ENCODE data around the gene KIF4A.
"Not testable (repeated sequence)": the region's sequence is repeated elsewhere in the genome, so short reads cannot be mapped to it uniquely, and the experiment has no call there.

Gene KIF4A

DNA sequence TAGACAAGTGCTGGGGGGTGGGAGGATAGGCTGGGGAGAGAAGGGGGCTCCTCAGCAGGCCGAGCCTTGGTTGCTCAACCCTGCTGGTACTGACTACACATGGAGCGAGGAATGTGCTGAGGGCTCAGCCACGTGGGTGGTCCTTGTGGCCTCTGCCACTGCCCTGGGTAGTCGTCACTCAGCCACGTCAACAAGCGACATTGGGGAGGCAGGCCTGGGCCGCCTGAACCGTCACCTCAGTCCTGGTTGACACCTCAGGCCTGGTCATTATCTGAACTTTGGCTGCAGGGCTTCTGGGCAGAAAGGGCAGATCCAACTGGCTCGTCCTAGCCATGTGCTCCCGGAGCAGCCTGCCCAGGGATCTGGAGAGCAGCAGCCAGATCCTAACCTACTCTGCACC, 70.5 kb downstream of the KIF4A start:
- DNase-seq (ENCODE audit: low read depth in 2 of 3, low spot score in 2 of 3) = no peak

DNA sequence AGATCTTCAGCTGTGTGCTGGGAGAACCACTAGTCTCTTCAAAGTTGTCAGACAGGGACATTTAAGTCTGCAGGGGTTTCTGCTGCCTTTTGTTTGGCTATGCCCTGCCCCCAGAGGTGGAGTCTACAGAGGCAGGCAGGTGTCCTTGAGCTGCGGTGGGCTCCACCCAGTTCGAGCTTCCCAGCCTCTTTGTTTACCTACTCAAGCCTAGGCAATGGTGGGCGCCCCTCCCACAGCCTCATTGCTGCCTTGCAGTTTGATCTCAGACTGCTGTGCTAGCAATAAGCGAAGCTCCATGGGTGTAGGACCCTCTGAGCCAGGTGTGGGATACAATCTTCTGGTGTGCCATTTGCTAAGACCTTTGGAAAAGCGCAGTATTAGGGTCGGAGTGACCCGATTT, 78.8 kb downstream of the KIF4A start:
- DNase-seq (ENCODE audit: low read depth in 2 of 3, low spot score in 2 of 3) = not testable (repeated sequence)

DNA sequence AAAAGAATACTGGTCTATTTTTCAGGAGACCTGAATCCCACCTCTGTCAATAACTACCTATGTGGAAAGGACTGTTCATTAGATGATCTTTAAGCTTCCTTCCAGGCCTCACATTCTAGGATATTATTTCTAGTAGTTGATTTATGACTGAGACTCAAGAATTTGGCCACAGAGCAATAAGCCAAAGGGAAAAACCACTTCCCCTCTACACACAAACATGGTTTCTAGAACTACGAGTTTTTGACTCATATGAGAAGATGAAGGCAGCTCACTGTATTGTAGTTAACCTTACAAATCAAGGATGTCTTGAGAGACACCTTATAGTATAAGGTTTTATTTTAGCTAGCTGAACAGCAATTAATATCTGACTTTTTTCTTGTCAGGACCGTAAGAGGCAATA, 96.3 kb downstream of the KIF4A start:
- DNase-seq (ENCODE audit: low read depth in 2 of 3, low spot score in 2 of 3) = no peak

DNA sequence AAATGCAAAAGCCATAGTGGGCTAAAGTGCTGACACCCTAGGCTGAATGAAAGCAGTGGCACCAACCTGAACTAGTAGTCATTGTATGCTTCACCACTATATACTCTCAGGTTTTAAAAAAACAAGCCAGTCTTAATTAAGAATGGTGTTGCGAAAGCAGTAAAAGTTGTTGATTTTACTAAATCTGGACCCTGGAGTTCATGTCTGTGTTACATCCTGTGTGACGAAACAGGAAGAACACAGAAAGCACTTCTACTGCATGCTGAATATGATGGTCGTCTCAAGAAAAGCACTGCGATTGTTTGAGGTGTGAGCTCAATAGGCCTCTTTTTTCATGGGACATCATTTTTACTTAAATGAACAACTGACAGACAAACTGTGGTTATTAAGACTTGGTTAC, 109.0 kb downstream of the KIF4A start:
- no peak for DNase-seq (ENCODE audit: low read depth in 2 of 3, low spot score in 2 of 3)

DNA sequence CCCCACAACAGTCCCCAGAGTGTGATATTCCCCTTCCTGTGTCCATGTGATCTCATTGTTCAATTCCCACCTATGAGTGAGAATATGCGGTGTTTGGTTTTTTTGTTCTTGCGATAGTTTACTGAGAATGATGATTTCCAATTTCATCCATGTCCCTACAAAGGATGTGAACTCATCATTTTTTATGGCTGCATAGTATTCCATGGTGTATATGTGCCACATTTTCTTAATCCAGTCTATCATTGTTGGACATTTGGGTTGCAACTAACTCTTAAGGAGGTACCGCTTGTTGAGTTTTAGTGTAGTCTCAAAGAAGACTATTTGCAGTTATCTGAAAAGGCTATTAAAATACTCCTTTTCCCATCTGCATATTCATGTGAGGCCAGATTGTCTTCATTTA, 110.3 kb downstream of the KIF4A start:
- DNase-seq (ENCODE audit: low read depth in 2 of 3, low spot score in 2 of 3) = not testable (repeated sequence)

DNA sequence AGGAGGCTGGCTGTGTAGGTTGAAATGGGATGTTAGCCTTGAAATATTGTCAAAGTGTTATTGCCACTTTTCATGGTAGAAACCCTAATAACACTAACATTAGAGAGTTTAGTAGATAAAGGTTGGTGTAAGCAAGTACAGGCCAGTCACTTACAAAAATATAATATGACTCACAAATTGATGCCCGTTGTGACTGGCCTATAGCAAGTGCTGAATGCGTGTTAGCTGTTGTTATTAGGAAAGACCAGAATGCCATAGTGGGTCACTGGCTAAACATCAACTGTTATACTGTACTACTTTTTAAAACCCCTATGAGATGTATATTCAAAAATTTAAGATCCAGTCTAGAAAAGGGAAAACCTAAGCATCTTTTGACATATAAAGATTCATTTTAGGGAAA, 112.8 kb downstream of the KIF4A start:
- no peak for DNase-seq (ENCODE audit: low read depth in 2 of 3, low spot score in 2 of 3)

DNA sequence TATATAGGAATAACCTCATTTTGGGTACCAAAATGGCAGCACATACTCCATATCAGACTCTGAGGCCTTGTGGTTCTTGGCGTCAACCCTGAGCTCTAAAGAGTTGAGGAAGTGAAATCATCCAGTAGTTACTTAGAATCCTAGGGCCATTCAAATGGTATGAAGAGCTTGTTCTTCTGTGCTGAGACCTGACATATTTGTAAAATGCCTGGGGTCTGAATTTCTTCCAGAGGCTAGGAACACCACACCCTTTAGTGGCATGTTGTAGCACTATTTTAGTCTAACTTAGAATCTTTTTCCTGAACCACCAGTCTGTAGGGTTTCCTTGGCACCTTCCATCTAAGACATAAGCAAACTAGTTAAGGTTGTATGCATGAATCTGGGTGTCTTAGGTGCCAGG, 115.1 kb downstream of the KIF4A start:
- DNase-seq (ENCODE audit: low read depth in 2 of 3, low spot score in 2 of 3) = no peak

DNA sequence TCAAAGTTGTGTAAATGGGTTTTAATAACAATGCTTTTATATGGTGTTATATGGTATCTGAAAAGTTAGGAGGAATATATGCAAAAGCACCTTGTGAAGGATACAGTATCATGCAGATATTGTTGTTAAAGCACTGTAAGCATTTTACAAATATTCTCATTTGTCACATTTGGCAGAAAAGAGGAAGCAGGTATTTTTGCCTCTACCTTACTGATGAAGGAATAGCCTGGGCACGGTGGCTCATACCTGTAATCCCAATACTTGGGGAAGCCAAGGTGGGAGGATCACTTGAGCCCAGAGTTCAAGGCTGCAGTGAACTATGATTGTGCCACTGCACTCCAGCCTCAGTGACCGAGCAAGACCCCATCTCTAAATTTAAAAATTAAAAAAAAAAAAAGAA, 121.0 kb downstream of the KIF4A start:
- DNase-seq (ENCODE audit: low read depth in 2 of 3, low spot score in 2 of 3) = no peak

DNA sequence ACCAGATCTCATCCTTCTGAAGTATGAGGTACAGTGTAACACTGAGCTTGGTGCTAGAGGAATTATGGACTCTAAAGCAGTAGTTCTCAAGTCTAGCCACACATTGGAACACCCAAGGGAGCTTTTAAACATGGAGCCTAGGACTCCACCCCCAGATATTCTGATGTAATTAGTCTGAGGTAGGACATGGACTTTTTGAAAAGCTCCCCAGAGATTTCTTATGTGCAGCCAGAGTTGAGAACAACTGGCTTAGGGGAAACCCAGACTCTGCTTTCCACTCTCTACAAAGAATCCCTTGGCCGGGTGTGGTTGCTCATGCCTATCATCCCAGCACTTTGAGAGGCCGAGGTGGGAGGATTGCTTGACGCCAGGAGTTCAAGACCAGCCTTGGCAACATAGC, 121.6 kb downstream of the KIF4A start:
- DNase-seq (ENCODE audit: low read depth in 2 of 3, low spot score in 2 of 3) = no peak

DNA sequence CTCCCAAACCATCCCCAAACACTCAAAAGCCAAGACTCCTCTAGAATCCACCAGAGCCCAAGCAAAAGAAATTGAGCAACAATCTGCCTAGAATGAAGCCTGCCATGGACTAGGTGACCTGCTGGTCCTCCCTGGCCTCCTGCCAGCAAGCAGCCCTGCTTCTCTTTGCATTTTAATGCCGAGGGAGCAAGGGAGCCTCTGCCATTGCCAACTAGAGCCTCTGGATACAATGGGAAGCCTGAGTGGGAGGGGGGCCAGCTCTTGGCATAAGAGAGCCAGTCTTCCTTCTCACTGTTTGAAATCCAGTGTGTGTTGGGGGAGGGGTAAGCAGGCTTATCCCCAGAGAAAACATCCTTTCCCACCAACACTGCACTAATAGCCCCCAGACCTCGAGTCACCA, 131.7 kb downstream of the KIF4A start:
- no peak for DNase-seq (ENCODE audit: low read depth in 2 of 3, low spot score in 2 of 3)

DNA sequence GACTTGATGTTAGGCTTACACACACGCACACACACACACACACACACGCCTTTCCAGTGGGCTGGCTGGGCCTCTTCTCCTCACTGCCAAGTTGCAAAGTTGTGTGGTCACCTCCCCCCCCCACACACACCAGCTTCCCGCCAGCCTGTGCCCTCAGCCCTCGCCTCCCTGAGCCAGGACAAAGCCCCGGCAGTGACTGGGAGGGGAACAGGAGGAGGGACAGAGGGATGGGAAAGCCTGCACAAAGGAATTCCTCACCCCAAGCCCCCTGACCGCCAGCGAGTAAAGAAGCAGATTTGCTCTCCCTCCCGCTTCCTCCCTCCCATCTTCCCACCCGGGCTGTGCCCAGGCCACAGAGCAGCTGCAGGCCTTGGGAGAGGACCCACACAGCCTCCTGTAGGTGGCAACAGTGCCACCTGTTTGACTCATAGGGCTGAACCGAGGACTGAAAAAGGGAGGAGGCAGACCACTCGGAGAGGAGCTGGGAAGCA, 133.0 kb downstream of the KIF4A start, which contains the start of gene GDPD2:
GDPD2 (plus strand) TSS at position 464 of the 491 bp plus-strand sequence. CDS start 1,671 bp downstream, outside the sequence.
- no peak for DNase-seq (ENCODE audit: low read depth in 2 of 3, low spot score in 2 of 3)

DNA sequence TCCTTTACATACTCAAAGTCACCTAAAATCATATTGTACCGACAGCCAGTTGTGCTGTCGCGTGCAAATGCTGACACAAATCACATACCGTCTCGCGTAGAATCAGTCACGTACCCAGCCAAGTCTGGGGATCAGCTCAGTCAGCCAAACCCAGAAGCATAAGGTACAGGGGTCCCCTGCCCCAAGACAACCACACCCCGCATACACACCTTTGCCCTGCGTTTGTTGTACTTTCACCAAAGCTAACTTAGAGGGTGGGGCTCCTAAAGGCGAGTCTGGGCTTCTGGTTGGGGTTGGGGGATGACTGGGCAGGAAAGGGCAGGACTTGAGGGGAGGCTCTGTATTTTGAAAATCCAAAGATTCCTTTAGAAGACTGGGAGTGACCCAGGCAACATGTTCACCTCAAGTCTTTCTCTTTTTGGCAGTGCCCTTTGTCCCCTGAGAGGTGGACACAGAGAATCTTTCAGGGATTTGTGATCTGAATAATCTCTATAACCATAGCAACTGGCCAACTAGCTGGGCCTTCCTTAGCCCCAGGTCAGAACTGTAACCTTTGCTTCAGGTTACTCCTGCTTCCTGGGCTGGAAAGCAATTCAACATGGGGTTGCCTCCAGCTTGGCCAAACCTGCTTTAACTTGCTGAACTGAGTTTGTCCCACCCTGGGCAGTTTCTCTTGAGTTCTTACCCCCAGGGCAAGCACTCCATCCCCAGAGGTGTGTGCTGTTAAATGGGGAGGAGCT, 134.2 kb downstream of the KIF4A start:
- no peak for DNase-seq (ENCODE audit: low read depth in 2 of 3, low spot score in 2 of 3)

DNA sequence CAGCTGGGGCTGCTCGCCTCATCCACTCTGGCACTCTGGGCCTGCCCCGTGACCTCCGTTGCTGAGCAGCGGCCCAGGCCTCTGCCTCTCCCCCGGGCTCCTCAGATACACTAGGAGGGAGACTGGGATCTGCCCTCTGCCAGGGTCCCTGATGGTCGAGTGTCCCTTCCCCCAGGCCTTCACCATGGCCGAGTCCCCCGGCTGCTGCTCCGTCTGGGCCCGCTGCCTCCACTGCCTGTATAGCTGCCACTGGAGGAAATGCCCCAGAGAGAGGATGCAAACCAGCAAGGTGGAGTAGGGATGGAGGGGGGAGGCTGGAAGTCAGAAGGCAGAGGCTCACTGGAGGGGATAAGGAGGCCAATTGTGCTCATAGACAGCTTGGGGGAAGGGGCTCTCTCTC, 134.9 kb downstream of the KIF4A start:
- DNase-seq (ENCODE audit: low read depth in 2 of 3, low spot score in 2 of 3) = no peak

DNA sequence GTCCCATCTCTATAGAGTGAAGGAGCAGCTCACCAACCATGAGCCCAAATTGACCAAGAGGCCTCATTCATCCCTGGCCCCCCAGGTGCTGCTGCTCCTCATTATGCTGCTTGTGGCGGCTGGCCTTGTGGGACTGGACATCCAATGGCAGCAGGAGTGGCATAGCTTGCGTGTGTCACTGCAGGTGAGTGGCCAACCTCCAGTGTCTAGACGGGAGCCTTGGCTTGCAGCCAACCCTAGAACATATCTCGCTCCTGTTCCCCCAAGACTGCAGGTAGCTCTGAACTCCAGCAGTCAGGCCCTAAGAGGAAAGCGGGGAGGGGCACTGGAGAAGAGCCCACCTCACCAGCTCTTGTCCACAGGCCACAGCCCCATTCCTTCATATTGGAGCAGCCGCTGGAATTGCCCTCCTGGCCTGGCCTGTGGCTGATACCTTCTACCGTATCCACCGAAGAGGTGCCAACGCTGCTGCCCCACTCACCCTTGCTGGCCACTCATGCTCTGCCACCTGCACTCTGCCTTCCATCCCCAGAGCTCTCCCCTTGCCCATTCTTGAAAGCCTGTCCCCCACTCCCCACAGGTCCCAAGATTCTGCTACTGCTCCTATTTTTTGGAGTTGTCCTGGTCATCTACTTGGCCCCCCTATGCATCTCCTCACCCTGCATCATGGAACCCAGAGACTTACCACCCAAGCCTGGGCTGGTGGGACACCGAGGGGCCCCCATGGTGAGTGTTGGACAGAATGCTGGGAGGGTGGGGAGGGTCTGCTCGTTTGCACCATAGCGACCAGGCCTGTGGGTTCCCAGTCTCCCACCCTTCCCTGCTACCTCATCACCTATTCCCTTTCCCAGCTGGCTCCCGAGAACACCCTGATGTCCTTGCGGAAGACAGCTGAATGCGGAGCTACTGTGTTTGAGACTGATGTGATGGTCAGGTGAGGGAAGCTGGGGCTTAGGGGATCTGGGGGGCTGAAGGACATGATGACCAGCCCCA, 136.7 kb downstream of the KIF4A start:
- DNase-seq (ENCODE audit: low read depth in 2 of 3, low spot score in 2 of 3) = no peak

DNA sequence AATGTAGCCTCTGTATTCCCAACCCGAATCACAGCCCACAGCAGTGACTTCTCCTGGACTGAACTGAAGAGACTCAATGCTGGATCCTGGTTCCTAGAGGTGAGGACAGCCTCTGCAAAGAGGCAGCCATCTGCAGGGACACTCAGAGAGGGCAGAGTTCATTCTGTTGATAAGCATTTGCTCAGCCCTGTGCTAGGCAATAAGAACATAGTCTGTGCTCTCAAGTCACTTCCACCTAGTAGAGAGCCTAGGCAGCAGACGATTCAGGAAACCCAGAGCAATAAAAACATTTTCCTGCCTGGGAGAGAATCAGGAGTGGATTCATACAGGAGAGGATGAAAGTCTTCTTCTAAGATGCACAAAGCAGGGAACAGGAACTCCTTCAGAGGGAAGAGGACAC, 137.5 kb downstream of the KIF4A start:
- DNase-seq (ENCODE audit: low read depth in 2 of 3, low spot score in 2 of 3) = no peak

DNA sequence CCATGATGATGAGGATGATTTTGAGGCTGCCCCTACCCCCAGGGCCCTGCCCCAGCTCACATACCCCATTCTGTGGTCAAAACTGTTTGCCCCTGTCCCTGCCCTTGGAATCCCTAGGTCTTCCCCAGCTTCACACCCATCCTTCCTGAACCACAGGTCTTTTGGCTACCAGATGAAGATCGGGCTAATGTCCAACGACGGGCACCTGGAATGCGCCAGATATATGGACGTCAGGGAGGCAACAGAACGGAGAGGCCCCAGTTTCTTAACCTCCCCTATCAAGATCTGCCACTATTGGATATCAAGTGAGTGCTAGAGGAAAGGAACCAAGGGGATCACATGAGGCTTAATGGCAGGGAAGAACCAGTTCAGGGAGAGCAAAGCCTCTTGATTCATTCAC, 139.9 kb downstream of the KIF4A start:
- no peak for DNase-seq (ENCODE audit: low read depth in 2 of 3, low spot score in 2 of 3)

DNA sequence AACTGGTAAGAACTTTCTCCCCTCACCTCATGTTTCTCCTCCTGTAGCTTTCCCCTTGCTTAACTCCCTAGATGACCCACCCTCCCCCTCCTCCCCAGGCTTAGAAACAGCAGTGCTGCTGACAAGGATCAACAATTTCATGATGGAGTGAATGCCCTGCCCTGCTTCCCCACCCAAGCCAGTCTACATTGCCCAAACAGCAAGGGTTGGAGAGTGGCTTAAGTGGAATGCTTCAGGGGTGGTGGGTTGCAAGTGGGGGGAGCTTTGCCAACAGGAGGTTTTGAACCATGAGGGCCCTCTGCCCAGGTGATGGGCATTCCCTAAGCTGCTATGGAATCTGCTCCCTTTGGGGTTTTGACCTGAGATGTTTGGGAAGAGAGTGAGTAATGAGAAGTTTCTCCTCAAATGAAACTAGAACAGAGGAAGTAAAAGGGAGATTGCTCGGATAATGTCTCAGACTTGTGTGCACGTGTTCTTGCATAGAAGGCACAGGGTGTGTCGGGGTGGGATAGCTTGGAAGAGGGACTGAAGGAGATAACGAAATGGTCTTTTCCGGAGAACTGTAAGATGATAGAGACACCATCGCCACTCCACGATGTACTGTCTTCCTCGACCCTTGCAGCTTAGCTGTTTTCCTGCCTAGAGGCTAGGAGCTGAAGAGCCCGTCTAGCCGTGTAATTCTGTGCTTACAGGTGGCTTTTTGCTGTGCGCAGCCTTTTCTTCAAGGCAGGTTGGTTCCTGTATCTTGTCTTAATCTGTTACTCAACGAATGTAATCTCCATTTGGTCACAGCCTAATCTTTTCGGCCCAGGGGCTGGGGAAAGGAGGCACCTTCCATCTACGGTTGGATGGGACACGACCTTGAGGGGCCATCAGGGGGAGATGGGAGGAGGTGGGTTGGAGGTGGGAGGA, 143.3 kb downstream of the KIF4A start:
- DNase-seq (ENCODE audit: low read depth in 2 of 3, low spot score in 2 of 3) = no peak

DNA sequence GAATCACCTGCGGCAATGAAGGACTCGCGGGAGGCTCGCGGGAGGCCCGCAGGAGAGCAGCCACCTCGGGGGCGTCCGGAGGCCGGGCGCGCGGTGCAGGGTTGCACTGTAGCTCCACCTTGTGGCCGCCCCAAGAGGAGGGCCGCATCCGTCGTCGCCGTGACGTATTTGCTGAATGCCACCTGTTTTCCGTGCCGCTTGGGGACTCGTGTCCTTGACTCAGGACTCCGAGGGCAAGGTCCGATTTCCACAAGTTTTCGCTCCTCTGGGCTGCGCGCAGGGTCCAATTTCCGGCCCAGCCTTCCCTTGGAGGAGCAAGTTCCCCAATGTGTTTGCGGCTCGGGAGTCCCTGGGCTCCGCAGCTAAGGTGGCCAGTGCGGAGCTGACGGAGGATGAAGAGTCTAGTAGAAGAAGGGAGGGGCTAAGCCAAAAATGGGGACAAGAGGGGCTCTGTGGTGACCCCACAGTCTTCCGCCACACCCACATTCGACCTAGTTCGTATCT, 144.0 kb downstream of the KIF4A start:
- DNase-seq (ENCODE audit: low read depth in 2 of 3, low spot score in 2 of 3) = peak in 2 of 3 experiments; percentile 31 to 48

DNA sequence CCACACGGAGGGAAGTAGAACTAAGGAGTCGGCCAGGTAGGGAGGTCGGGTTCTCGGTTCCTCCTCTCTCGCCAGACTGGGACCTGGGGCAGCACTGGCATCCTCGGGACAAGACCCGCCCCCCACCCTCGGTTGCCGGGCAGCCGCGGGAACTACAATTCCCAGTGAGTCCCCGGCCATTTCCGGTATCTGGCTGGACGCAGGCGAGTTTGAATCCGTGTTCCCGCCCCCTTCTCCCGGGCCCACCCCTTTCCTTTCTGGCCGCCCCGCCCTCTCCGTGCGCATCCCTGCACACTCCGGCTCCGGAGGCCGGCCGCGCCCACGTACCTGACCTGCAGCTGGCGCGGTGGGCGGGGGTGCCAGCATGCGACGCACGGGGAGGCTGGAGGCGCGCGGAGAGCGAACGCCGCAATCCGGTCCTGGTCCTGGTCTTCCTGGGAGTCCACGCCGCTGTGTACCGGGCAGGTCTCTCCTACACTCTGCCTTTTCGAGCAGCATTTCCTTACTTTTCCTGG, 144.5 kb downstream of the KIF4A start:
- DNase-seq (ENCODE audit: low read depth in 2 of 3, low spot score in 2 of 3) = peak in 2 of 3 experiments; percentile 18 to 48

DNA sequence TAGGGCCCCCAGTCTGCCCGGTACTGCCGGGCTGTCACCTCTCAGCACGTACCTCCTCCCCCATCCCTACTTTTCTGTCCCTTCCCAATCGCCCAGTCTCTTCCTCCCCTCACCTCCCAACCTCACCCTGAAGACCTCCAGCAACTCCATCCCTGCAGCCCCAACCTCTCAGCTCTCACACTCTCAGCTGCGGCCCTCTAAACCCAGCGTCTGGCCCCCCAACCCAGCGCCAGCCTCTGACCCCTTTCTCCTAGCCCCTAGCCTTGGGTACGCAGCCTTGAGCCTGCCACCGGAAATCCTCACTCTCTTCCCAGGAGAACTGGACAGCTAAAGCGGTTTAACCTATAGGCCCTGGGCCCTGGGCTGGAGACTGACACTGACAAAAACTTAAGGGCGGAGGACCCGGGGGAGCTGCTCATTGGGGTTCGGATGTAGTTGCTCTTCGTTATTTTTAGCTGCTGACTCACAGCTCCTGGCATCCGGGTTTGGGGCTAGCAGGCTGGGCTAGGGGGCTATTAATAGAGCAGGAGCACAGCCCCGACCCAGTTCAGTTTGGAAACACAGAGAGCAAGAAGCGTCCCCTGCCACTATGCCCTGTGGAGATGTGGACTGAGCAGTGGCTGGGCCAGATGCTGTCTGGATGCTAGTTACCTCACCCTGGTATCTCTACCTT, 145.1 kb downstream of the KIF4A start:
- DNase-seq (ENCODE audit: low read depth in 2 of 3, low spot score in 2 of 3) = no peak

Data from activated CD8-positive, alpha-beta memory T cell treated with anti-CD3 and anti-CD28 coated beads for 48 hours (primary cell).